Epithelial cell of proximal tubule (primary cell): ENCODE measurements around the gene SNAPIN. TPM values are rescaled to one million over a fixed set of nuclear protein-coding genes. Genes with fewer than 3 reads are reported as not detected.
A peak's percentile ranks its signal among the peaks of the same experiment; 100 is the strongest.

Source experiments
- DNase-seq: peaks from one replicate; pipeline ENCODE4 v3.0.0-alpha.2; 2011; ENCODE audit warnings: low read depth
- H3K4me3 ChIP-seq: 2 replicates; pipeline ENCODE4 v1.5.1; 2011; ENCODE audit warnings: low read depth, mild to moderate bottlenecking, low read length
- total RNA-seq: library from RNA; depleted of rRNA; stranded (reverse); fragments of >200 nt; gene quantifications from 2 replicates; pipeline ENCODE4 v1.2.3, GENCODE V29; 2015
- TF ChIP-seq, protein P1 (sequence below): conservative IDR thresholded peaks from 2 replicates; pipeline ENCODE4 v1.5.1; 2012; ENCODE audit warnings: low read depth, mild to moderate bottlenecking, low read length

The SNAPIN gene
- total RNA-seq, 1 donor from 2014 or later = 59.8 TPM

GRCh38 chr1:153697191-153698019 lies 38.9 kb downstream of the SNAPIN start:
- DNase-seq = no peak
- TF ChIP-seq, protein P1, sequence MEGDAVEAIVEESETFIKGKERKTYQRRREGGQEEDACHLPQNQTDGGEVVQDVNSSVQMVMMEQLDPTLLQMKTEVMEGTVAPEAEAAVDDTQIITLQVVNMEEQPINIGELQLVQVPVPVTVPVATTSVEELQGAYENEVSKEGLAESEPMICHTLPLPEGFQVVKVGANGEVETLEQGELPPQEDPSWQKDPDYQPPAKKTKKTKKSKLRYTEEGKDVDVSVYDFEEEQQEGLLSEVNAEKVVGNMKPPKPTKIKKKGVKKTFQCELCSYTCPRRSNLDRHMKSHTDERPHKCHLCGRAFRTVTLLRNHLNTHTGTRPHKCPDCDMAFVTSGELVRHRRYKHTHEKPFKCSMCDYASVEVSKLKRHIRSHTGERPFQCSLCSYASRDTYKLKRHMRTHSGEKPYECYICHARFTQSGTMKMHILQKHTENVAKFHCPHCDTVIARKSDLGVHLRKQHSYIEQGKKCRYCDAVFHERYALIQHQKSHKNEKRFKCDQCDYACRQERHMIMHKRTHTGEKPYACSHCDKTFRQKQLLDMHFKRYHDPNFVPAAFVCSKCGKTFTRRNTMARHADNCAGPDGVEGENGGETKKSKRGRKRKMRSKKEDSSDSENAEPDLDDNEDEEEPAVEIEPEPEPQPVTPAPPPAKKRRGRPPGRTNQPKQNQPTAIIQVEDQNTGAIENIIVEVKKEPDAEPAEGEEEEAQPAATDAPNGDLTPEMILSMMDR = no peak
- H3K4me3 ChIP-seq = no peak overlapping the region

- TF ChIP-seq, protein P1 = no peak
- DNase-seq = no peak
- H3K4me3 ChIP-seq = no peak overlapping the region
Measured at GRCh38 chr1:153698020-153698922, 39.8 kb downstream of the SNAPIN start.

DNA sequence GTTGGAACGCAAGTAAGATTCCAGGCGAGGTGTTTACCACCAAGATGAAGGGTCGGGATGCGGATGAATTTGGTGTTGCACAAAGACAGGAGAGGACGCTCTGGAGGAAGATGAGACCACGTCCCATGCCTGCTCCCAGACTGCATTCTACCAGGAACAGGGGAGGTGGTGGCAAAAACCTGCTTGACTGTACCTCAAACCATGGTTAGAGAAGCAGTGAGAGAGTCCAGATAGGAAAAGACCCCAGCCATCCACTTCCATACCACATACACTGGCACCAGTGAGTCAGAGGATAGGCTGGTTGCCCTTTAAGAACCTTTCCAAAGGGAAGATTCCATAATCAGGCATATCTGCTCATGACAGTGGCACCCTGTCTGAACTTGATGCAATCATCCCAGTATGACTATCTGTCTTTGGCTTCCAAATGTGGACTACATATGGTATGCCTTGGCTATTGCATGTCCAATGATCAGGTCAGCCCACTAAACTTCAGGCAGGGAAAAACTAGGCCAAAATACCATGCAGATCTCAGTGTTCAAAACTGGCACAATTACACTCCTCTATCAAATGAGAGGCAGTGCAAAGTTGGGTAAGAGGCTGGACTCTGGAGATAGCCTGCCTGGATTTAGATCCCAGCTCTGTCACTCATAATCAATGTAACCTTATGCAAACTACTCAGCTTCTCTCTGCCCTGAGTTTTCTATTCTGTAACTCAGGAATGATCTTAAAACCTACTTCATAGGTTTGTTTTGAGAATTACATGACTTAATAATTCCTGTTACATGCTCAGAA lies 40.6 kb downstream of the SNAPIN start:
- DNase-seq = peak; percentile 18
- H3K4me3 ChIP-seq = no peak overlapping the region
- TF ChIP-seq, protein P1 = no peak

GRCh38 chr1:153699768-153700167 lies 41.3 kb downstream of the SNAPIN start:
- TF ChIP-seq, protein P1 = no peak
- H3K4me3 ChIP-seq = no peak overlapping the region
- no peak for DNase-seq

- H3K4me3 ChIP-seq = no peak overlapping the region
- TF ChIP-seq, protein P1 = no peak
- no peak for DNase-seq
Measured at GRCh38 chr1:153705484-153705883, 47.0 kb downstream of the SNAPIN start.

GRCh38 chr1:153711026-153711425 lies 52.5 kb downstream of the SNAPIN start:
- TF ChIP-seq, protein P1 = no peak
- no peak overlapping the region for H3K4me3 ChIP-seq
- no peak for DNase-seq
